Natural killer cell (primary cell): ENCODE results near the gene MAP2K4. TPM values are rescaled to one million over a fixed set of nuclear protein-coding genes. Genes with fewer than 3 reads are reported as not detected.
"Not testable (repeated sequence)": the region's sequence is repeated elsewhere in the genome, so short reads cannot be mapped to it uniquely, and the experiment has no call there.

Experiments
- ATAC-seq, 3 donors: fragments of 150-1000 bp in 2 of 3; fragments of 200-7000 bp in 1 of 3; cut with Tn5 transposase; 1 replicate in 1 of 3; 2 replicates in 2 of 3; pipeline ENCODE4 v1.10.0; 2021; ENCODE audit warnings: mild to moderate bottlenecking in 2 of 3, moderate library complexity in 2 of 3
- DNase-seq, 2 donors: peaks; one replicate each; pipeline versions ENCODE4 v3.0.0 to v3.0.0-alpha.2; 2013 to 2021; ENCODE audit warnings: mixed read lengths in 1 of 2
- H3K27ac ChIP-seq: one replicate; pipeline ENCODE4 v1.5.1; 2013; ENCODE audit warnings: mild to moderate bottlenecking, low read length
- H3K27me3 ChIP-seq: one replicate; pipeline ENCODE4 v1.6.1; 2013; ENCODE audit warnings: low read length; ENCODE audit not compliant: control insufficient read depth, insufficient read depth
- H3K36me3 ChIP-seq: one replicate; pipeline ENCODE4 v1.6.1; 2013; ENCODE audit warnings: low read length; ENCODE audit not compliant: control insufficient read depth, insufficient read depth
- H3K4me1 ChIP-seq: one replicate; pipeline ENCODE4 v1.6.1; 2013; ENCODE audit warnings: low read length; ENCODE audit not compliant: control insufficient read depth, insufficient read depth
- H3K4me3 ChIP-seq: one replicate; pipeline ENCODE4 v1.5.1; 2013; ENCODE audit warnings: low read length
- H3K9me3 ChIP-seq: one replicate; pipeline ENCODE4 v1.6.1; 2013; ENCODE audit warnings: low read length; ENCODE audit not compliant: control insufficient read depth, insufficient read depth
- H3K27ac Mint-ChIP-seq, 2 donors: one replicate each; pipeline ENCODE4 v1.8.0; 2022; ENCODE audit warnings: mild to moderate bottlenecking in 2 of 2, mixed read lengths in 2 of 2, moderate library complexity in 1 of 2
- H3K27me3 Mint-ChIP-seq, 2 donors: one replicate each; pipeline ENCODE4 v1.8.0; 2022; ENCODE audit warnings: low read depth in 2 of 2, mixed read lengths in 2 of 2
- H3K36me3 Mint-ChIP-seq: one replicate; pipeline ENCODE4 v1.8.0; 2022; ENCODE audit warnings: mixed read lengths
- H3K4me1 Mint-ChIP-seq, 2 donors: one replicate each; pipeline ENCODE4 v1.8.0; 2022; ENCODE audit warnings: mixed read lengths in 2 of 2
- H3K4me3 Mint-ChIP-seq: one replicate; pipeline ENCODE4 v1.8.0; 2022; ENCODE audit warnings: mild to moderate bottlenecking, moderate library complexity, mixed read lengths
- H3K9me3 Mint-ChIP-seq, 2 donors: one replicate each; pipeline ENCODE4 v1.8.0; 2022; ENCODE audit warnings: mixed read lengths in 2 of 2
- WGBS: methylation state at CpG from one replicate; pipeline ENCODE4 v1.1.7; 2013; ENCODE audit warnings: missing lambda C conversion rate; ENCODE audit not compliant: insufficient coverage; 5-methylcytosine and 5-hydroxymethylcytosine counted together
- intact Hi-C: fragments of 100-400 bp; cut with micrococcal nuclease; formaldehyde crosslinking; loops from one replicate; pipeline ENCODE4 v1.14.2; 2022
- total RNA-seq, 4 donors: library from RNA; stranded (reverse); fragments of 120-200 nt in 1 of 4; gene quantifications; one replicate each; pipeline versions ENCODE4 v1.2.3 to v1.2.4, GENCODE V29; 2013 to 2022
- TF ChIP-seq, protein P1 (sequence below): fragments of 200-600 bp; IDR thresholded peaks from one replicate; pipeline ENCODE4 v1.8.0; 2022; ENCODE audit warnings: antibody characterized with exemption

The MAP2K4 gene
- total RNA-seq, 3 donors from 2014 or later (not counting 1 experiment from before 2014, with no cell fraction given), result 30.1 to 35.0 (median 33.7) TPM

DNA sequence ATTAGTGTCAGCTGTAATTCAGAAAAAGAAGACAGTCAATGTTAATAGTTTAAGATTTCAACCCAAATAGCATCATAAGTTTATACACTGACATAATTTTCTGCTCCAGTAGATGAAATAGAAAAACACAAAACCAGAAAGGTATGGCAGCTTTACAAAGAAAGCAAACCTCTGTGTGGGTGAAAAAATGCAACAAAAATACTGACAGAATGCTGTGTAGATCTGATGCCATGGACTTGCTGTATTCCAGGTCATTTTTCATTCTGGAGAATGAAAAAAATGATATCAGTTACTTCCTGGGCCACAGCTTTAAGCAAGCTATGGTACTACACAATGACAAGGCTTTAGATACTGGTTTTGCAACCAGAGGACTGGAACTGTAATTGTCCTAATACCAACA lies 116.0 kb downstream of the MAP2K4 start:
- Histone ChIP-seq H3K36me3 (peaks cover 31% of the 10 kb centered on the region), H3K4me1 (no peaks in the 10 kb centered on the region), H3K27me3 (no peaks in the 10 kb centered on the region), H3K27ac (no peak overlapping the region), H3K9me3 (no peaks in the 10 kb centered on the region), H3K4me3 (no peak overlapping the region)
- Mint-ChIP-seq H3K4me1 (no peaks in the 10 kb centered on the region), H3K27ac (no peak overlapping the region), H3K36me3 (peaks cover 46% of the 10 kb centered on the region), H3K27me3 (no peaks in the 10 kb centered on the region), H3K4me3 (no peak overlapping the region), H3K9me3 (peaks cover 0 to 4% of the 10 kb centered on the region in 2 donors)
- no peak for ATAC-seq
- TF ChIP-seq, protein P1, sequence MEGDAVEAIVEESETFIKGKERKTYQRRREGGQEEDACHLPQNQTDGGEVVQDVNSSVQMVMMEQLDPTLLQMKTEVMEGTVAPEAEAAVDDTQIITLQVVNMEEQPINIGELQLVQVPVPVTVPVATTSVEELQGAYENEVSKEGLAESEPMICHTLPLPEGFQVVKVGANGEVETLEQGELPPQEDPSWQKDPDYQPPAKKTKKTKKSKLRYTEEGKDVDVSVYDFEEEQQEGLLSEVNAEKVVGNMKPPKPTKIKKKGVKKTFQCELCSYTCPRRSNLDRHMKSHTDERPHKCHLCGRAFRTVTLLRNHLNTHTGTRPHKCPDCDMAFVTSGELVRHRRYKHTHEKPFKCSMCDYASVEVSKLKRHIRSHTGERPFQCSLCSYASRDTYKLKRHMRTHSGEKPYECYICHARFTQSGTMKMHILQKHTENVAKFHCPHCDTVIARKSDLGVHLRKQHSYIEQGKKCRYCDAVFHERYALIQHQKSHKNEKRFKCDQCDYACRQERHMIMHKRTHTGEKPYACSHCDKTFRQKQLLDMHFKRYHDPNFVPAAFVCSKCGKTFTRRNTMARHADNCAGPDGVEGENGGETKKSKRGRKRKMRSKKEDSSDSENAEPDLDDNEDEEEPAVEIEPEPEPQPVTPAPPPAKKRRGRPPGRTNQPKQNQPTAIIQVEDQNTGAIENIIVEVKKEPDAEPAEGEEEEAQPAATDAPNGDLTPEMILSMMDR, result no peak
- intact Hi-C loops, result no loop called here
- DNase-seq, result no peak

DNA sequence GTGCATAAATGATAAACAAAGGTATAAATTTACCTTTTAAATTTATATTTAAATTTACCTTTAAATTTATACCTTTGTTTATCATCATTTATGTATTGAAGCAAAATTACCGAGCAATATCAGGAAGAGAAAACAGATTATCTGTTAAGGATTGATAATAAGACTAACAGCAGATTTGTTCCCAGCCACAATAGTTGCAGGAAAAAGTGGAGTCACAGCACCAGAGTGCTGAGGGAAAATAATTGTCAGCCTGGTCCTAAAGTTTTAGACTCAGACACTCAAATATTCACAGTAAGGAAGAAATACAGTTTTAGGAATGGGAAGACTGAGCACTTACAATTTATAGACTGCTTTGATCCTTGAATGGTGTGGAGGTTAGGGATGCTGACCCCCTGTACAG lies 117.2 kb downstream of the MAP2K4 start:
- no CpG with 5 or more reads among the region's 1 CpG for WGBS
- TF ChIP-seq, protein P1, result no peak
- H3K36me3 Mint-ChIP-seq, result peaks cover 36% of the 10 kb centered on the region
- no peak overlapping the region for H3K4me3 Mint-ChIP-seq
- H3K27ac Mint-ChIP-seq, result no peak overlapping the region
- no peak for ATAC-seq
- H3K36me3 ChIP-seq, result peaks cover 33% of the 10 kb centered on the region
- no peaks in the 10 kb centered on the region for H3K4me1 ChIP-seq
- no peak overlapping the region for H3K4me3 ChIP-seq
- peaks cover 0 to 4% of the 10 kb centered on the region in 2 donors for H3K9me3 Mint-ChIP-seq
- H3K9me3 ChIP-seq, result no peaks in the 10 kb centered on the region
- H3K27me3 ChIP-seq, result no peaks in the 10 kb centered on the region
- no peaks in the 10 kb centered on the region for H3K4me1 Mint-ChIP-seq
- no peak for DNase-seq
- intact Hi-C loops, result no loop called here
- no peak overlapping the region for H3K27ac ChIP-seq
- H3K27me3 Mint-ChIP-seq, result no peaks in the 10 kb centered on the region

DNA sequence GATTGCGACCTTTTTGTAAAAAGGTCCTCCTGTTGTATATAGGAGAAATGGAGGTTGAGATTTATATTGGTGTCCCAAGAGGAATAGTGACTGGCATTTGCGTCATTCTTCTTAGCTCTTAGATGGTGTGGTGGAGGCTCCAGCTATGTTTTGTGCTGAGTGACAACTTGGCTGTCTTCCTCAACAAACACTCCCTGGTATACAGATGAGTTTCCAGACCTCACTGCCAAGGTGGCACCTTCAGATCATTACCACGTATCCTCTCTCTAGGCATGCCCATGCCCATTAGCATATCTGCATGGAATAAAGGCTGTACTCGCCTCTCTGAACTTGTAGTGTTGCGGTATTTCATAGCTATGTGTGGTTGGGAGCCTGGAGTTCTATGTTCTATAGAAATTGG lies 120.0 kb downstream of the MAP2K4 start:
- Mint-ChIP-seq H3K4me3 (no peak overlapping the region), H3K4me1 (no peaks in the 10 kb centered on the region), H3K9me3 (peaks cover 0 to 4% of the 10 kb centered on the region in 2 donors), H3K27me3 (no peaks in the 10 kb centered on the region), H3K36me3 (peaks cover 31% of the 10 kb centered on the region), H3K27ac (no peak overlapping the region)
- ATAC-seq (no peak), DNase-seq (no peak)
- Histone ChIP-seq H3K27ac (no peak overlapping the region), H3K27me3 (no peaks in the 10 kb centered on the region), H3K36me3 (peaks cover 26% of the 10 kb centered on the region), H3K4me3 (no peak overlapping the region), H3K4me1 (no peaks in the 10 kb centered on the region), H3K9me3 (no peaks in the 10 kb centered on the region)
- TF ChIP-seq, protein P1, result no peak
- 94% methylated on average over 5 of the region's 5 CpGs for WGBS
- intact Hi-C loops, result no loop called here

DNA sequence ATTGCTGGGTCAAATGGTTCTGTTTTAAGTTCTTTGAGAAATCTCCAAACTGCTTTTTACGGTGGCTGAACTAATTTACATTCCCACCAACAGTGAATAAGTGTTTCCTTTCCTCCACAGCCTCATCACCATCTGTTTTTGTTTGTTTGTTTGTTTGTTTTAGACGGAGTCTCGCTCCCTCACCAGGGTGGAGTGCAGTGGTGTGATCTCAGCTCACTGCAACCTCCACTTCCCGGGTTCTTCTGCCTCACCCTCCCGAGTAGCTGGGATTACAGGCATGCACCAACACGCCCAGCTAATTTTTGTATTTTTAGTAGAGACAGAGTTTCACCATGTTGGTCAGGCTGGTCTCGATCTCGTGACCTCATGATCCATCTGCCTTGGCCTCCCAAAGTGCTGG lies 141.5 kb downstream of the MAP2K4 start:
- H3K9me3 Mint-ChIP-seq, result peaks cover 11 to 15% of the 10 kb centered on the region in 2 donors
- H3K4me3 Mint-ChIP-seq, H3K4me1 Mint-ChIP-seq, ATAC-seq, H3K27ac Mint-ChIP-seq, H3K27me3 Mint-ChIP-seq, H3K27ac ChIP-seq, H3K4me1 ChIP-seq, H3K9me3 ChIP-seq, H3K36me3 Mint-ChIP-seq, H3K4me3 ChIP-seq, DNase-seq, intact Hi-C loops, H3K27me3 ChIP-seq, H3K36me3 ChIP-seq: not testable (repeated sequence)
- 69% methylated on average over 7 of the region's 8 CpGs for WGBS
